LHCN-M2 (cell line): ENCODE data around the gene FBN3. TPM values are rescaled to one million over a fixed set of nuclear protein-coding genes. Genes with fewer than 3 reads are reported as not detected.
"Not testable (repeated sequence)": the region's sequence is repeated elsewhere in the genome, so short reads cannot be mapped to it uniquely, and the experiment has no call there.

Source experiments
- DNase-seq: peaks from one replicate; pipeline ENCODE4 v3.0.0-alpha.2; 2012; ENCODE audit warnings: low read depth
- total RNA-seq: library from RNA; depleted of rRNA; stranded (reverse); fragments of >200 nt; gene quantifications from 2 replicates; pipeline ENCODE4 v1.2.3, GENCODE V29; 2014

Gene FBN3
- total RNA-seq, 1 experiment from 2014 or later: not detected

- no peak for DNase-seq
Observed at GRCh38 chr19:8064911-8065874, 84.2 kb downstream of the FBN3 start.

GRCh38 chr19:8057545-8058270 lies 91.7 kb downstream of the FBN3 start:
- no peak for DNase-seq

- no peak for DNase-seq
Observed at GRCh38 chr19:8056533-8056932, 92.9 kb downstream of the FBN3 start.

GRCh38 chr19:8054169-8054568 lies 95.2 kb downstream of the FBN3 start:
- no peak for DNase-seq

- no peak for DNase-seq
Observed at GRCh38 chr19:8052464-8052859, 96.9 kb downstream of the FBN3 start, which contains the start of gene CCL25. TSS of gene CCL25 (plus strand) at chr19:8052760. CDS start at chr19:8053050, 290 bp downstream.

GRCh38 chr19:8050274-8051096 lies 98.9 kb downstream of the FBN3 start:
- peak; percentile 41 for DNase-seq

- no peak for DNase-seq
Observed at GRCh38 chr19:8046569-8047165, 102.7 kb downstream of the FBN3 start.

GRCh38 chr19:8045872-8046568 lies 103.4 kb downstream of the FBN3 start:
- DNase-seq: no peak

GRCh38 chr19:8044018-8044417 lies 105.4 kb downstream of the FBN3 start:
- no peak for DNase-seq

- DNase-seq: no peak
Observed at GRCh38 chr19:8042900-8043299, 106.5 kb downstream of the FBN3 start.

GRCh38 chr19:8041531-8041931 lies 107.9 kb downstream of the FBN3 start:
- DNase-seq: no peak

- DNase-seq: no peak
Observed at GRCh38 chr19:8039231-8039630, 110.2 kb downstream of the FBN3 start.

- DNase-seq: no peak
Observed at GRCh38 chr19:8038815-8039214, 110.6 kb downstream of the FBN3 start.

- peak; percentile 92 for DNase-seq
Observed at GRCh38 chr19:8036434-8037099, 112.8 kb downstream of the FBN3 start.

GRCh38 chr19:8034178-8034525 lies 115.2 kb downstream of the FBN3 start:
- DNase-seq: no peak

- not testable (repeated sequence) for DNase-seq
Observed at GRCh38 chr19:8033287-8034177, 115.9 kb downstream of the FBN3 start.

- no peak for DNase-seq
Observed at GRCh38 chr19:8030960-8031359, 118.4 kb downstream of the FBN3 start.

GRCh38 chr19:8028951-8029491 lies 120.4 kb downstream of the FBN3 start:
- DNase-seq: peak; percentile 28

- no peak for DNase-seq
Observed at GRCh38 chr19:8025316-8025715, 124.1 kb downstream of the FBN3 start.
